Measurements from ENCODE around the gene ZSCAN16. TPM values are rescaled to one million over a fixed set of nuclear protein-coding genes. Genes with fewer than 3 reads are reported as not detected.
A peak's percentile ranks its signal among the peaks of the same experiment; 100 is the strongest.

The ZSCAN16 gene
- total and polyA plus RNA-seq, 2 of the 13 experiments (the other 11 are each of a cell fraction or from before 2014, with no cell fraction given), result 5.7 to 12.7 TPM

DNA sequence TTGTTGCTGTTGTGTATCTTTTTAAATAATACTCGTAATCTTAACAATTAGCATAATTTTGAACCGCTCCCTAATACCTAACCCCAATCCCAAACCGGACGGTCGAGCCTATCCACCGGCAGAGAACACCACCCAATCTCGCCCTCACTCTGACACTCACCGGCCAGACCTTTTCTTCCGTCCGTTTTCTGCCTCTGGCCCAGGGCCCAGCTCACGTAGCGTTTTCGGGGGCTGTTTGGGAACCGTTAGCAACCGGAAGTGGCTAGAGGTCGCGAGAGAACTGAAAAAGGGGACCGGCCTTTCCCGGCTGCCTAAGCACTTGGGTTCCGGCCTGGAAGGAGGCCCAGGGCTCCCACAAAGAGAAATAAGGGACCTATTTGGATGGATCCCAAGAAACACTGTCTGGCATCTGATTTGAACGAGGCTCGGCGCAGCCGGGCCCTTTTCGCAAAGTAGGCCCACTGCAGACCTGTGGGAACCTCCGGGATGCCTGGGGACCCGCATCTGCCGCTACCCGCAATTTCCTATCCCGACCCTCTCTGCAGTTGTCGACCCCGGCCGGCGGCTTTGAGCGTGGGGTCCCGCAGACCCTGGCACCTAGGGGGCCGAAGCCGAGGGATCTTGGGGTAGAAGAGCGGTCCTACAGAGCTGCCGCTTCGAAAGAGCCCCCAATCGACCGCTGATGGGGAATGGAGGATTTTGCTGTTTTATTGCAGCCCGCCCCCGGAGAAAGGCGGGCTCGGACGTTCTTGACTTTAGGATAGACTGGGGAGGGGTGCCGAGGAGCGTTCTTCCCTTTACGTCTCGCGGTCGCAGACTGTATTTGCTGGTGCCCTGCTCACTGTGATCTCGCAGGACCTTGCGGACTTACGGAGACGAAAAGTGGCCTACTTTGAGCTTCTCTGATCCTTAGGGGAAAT, 12.4 kb downstream of the ZSCAN16 start (continued):
- TF ChIP-seq, protein P1, sequence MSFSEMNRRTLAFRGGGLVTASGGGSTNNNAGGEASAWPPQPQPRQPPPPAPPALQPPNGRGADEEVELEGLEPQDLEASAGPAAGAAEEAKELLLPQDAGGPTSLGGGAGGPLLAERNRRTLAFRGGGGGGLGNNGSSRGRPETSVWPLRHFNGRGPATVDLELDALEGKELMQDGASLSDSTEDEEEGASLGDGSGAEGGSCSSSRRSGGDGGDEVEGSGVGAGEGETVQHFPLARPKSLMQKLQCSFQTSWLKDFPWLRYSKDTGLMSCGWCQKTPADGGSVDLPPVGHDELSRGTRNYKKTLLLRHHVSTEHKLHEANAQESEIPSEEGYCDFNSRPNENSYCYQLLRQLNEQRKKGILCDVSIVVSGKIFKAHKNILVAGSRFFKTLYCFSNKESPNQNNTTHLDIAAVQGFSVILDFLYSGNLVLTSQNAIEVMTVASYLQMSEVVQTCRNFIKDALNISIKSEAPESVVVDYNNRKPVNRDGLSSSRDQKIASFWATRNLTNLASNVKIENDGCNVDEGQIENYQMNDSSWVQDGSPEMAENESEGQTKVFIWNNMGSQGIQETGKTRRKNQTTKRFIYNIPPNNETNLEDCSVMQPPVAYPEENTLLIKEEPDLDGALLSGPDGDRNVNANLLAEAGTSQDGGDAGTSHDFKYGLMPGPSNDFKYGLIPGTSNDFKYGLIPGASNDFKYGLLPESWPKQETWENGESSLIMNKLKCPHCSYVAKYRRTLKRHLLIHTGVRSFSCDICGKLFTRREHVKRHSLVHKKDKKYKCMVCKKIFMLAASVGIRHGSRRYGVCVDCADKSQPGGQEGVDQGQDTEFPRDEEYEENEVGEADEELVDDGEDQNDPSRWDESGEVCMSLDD (CRISPR knock-in tag; IDR thresholded peaks at IDR 0.05; ENCODE audit: borderline replicate concordance), result peak; percentile 98

DNA sequence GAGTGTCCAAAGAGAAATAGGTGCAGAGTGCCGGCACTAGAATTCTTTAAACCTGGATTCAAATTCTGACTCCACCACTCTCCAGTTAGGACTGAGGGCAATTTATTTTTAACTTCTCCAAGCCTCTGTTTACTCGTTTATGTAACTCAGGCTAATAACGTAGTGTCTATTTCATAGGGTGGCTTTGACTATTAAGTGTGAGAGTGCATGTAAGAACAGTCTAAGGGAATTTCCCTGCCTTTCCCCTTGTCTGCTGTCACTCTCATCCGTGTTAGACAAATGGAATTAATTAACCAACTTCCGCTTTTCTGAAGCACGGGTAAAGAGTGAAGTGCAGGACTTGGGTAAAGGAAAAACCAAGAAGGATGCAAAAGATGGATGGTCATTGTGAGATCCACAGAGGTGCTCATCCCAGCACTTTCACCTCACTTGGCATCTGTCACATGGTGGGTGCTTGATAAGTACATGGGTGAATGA, 13.1 kb downstream of the ZSCAN16 start:
- Histone ChIP-seq H3K9ac (ENCODE audit: insufficient read depth, low read depth, low read length) (peak overlapping the region; percentile 90), H2AFZ (ENCODE audit: low read length) (peak overlapping the region; percentile 73), H3K4me2 (ENCODE audit: low read depth, low read length) (peak overlapping the region; percentile 81), H3K27ac (ENCODE audit: extremely low read length, insufficient read depth, low read length) (peak overlapping the region; percentile 82), H3K27me3 (ENCODE audit: control insufficient read depth in 1 of 2, insufficient read depth in 2 of 2, low read length in 2 of 2) (no peaks in the 10 kb centered on the region; a peak in 1 of 5 replicates), H4K20me1 (ENCODE audit: insufficient read depth, low read length) (no peaks in the 10 kb centered on the region), H3K4me1 (ENCODE audit: insufficient read depth, low read length) (peaks cover 51% of the 10 kb centered on the region), H3K36me3 (replicated peaks in 1 of 2; ENCODE audit: control insufficient read depth in 1 of 2, insufficient read depth in 2 of 2, low read length in 2 of 2) (0 out of 5 replicates have a peak, but pooled peaks cover 0 to 4% of the 10 kb centered on the region in 2 experiments), H3K9me3 (ENCODE audit: low read length) (no peaks in the 10 kb centered on the region), H3K79me2 (ENCODE audit: insufficient read depth, low read length) (peaks cover 37% of the 10 kb centered on the region), H3K4me3 (replicated peaks in 1 of 3; ENCODE audit: insufficient read depth in 1 of 3, low read depth in 2 of 3, low read length in 3 of 3) (peak overlapping the region; percentile 81 to 91 (median 86))
- FAIRE-seq, result no peak
- no peak for ATAC-seq
- WGBS (ENCODE audit: low lambda C conversion rate), result under 1% methylated on average over 6 of the region's 6 CpGs
- CTCF ChIA-PET (ENCODE audit: low intra/inter-chr PET ratio, low total read pairs), result no interaction called here
- in situ Hi-C loops (cut with HindIII; ENCODE audit: extremely low pct_ligation_motif_present, low pct_unique_long_range_greater_than_20kb), result loop anchor here (5.0 kb wide), 1 partner anchor 115 kb away; the partner anchor contains the start of gene ZKSCAN4
- POLR2A ChIA-PET, result interaction anchor here (0.7 to 3.8 kb wide), 12 partner anchors 12 to 245 kb away, joined by 3 to 38 read pairs (median 6); partner anchors contain the start of genes PGBD1, ZSCAN16, ZSCAN26 and ZSCAN31
- DNase-seq (ENCODE audit: low spot score), result no peak
- no TSS peak for BruUV-seq (replicated peaks)
- intact Hi-C loops (cut with micrococcal nuclease; ENCODE audit: unreplicated experiment), result loop anchor here (2.0 kb wide), 2 partner anchors 33 to 143 kb away; partner anchors contain the start of gene PGBD1
- TF ChIP-seq ZNF317 (CRISPR knock-in tag; IDR thresholded peaks at IDR 0.05) (peak; percentile 90), FOXP1 (IDR thresholded peaks at IDR 0.05) (no peak), FOXP1 (CRISPR knock-in tag; IDR thresholded peaks at IDR 0.05) (no peak), MIXL1 (CRISPR knock-in tag; IDR thresholded peaks at IDR 0.05) (peak; percentile 60; the same call in 1 of the 2 replicates), ZNF672 (CRISPR knock-in tag; IDR thresholded peaks at IDR 0.05) (no peak), RCOR2 (CRISPR knock-in tag; IDR thresholded peaks at IDR 0.05) (no peak), CEBPB (IDR thresholded peaks at IDR 0.05; ENCODE audit: borderline replicate concordance, low read depth, low read length) (no peak), ZNF121 (CRISPR knock-in tag; IDR thresholded peaks at IDR 0.05) (no peak), SNAI1 (CRISPR knock-in tag; IDR thresholded peaks at IDR 0.05; ENCODE audit: borderline replicate concordance) (0 out of 2 replicates have a peak, but pooled peaks have one; percentile 11), ZKSCAN1 (IDR thresholded peaks at IDR 0.05; ENCODE audit: low read length) (no peak), ZBTB21 (CRISPR knock-in tag; IDR thresholded peaks at IDR 0.05) (no peak), HNRNPUL1 (IDR thresholded peaks at IDR 0.05; ENCODE audit: low read depth, low read length) (no peak), MAZ (IDR thresholded peaks at IDR 0.05; ENCODE audit: borderline replicate concordance, low read depth, low read length) (no peak), MAZ (CRISPR knock-in tag; IDR thresholded peaks at IDR 0.05; ENCODE audit: low read depth) (no peak), CHD4 (IDR thresholded peaks at IDR 0.05; ENCODE audit: borderline replicate concordance, low read length) (no peak), TGIF2 (CRISPR knock-in tag; IDR thresholded peaks at IDR 0.05) (peak; percentile 56; the same call in 1 of the 2 replicates), ZNF33A (CRISPR knock-in tag; IDR thresholded peaks at IDR 0.05; ENCODE audit: borderline replicate concordance) (no peak), ZBTB3 (CRISPR knock-in tag; IDR thresholded peaks at IDR 0.05; ENCODE audit: borderline replicate concordance, low read depth) (no peak), MAF1 (CRISPR knock-in tag; IDR thresholded peaks at IDR 0.05; ENCODE audit: borderline replicate concordance) (no peak), ZFP41 (CRISPR knock-in tag; IDR thresholded peaks at IDR 0.05; ENCODE audit: borderline replicate concordance) (no peak)
